AML-193 (cell line): ENCODE results near the gene NEK6.

Experiments
- DNase-seq, 2 experiments: peaks; one replicate each; lab custom pipeline; 2025; lab: John Stamatoyannopoulos, UW

NEK6 gene

DNA sequence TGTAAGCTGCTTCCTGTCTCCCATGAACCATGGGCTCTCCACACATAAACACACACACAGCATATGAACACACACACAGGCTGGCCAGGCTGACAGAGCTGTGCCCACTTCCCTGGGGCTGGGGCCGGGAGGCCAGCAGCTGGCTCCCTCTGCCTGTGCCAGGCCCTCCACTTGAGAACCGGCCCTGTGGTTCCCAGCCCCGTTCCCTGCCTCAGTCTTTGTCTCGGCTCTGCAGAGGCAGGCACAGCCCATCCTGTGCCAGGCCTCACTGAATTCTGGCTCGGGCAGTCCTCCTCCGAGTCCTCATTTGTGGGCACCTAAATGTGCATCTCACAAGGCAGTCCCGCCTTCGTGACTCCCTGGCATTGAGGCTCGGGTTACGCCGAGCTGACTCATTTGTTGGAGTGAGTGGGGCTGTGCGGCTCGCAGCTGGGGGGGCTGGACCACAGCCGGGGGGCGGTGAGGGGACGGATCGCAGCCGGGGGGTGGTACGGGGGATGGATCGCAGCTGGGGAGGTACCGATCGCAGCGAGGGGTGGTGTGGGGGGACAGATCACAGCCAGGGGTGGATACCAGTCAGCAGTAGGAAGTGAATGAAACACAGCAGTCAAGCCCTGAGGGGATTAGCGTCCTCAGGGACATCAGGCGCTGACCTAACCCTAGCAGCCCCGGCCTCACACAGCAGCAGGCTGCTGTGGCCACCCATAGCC lies 85.2 kb downstream of the NEK6 start:
- no peak for DNase-seq

DNA sequence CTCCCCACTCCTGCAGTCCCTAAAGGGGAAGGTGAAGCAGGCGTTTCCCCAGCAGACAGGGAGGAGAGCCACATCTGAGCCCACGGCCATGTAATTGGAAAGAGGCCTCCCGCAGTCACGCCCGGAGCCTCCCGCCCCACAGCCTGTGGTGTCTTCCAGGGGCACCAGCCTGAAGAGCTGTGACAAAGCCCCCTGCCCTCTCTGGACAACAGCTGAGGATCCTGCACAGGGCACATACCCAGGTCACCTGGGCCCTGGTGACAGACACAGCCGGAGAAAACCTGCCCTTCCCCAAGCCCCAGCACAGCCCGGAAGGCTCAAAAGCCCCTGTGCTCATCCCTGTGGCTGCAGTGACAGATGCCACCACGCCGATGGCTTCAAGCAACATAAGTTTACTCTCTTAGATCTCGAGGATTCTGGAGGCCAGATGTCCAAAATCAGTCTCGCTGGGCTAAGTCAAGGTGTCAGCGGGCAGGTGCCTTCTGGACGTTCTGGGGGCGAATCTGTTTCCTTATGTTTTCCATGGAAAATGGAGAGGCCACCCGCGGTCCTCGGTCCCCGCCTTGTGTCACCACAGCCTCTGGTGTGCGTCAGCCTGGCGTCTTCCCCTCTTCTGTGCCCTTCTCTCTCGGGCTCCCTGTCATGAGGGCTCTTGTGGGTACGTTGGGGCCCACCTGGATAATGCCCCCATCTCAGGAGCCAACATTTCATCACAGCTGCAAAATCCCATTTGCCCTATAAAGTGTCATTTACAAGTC lies 86.0 kb downstream of the NEK6 start:
- DNase-seq = no peak

DNA sequence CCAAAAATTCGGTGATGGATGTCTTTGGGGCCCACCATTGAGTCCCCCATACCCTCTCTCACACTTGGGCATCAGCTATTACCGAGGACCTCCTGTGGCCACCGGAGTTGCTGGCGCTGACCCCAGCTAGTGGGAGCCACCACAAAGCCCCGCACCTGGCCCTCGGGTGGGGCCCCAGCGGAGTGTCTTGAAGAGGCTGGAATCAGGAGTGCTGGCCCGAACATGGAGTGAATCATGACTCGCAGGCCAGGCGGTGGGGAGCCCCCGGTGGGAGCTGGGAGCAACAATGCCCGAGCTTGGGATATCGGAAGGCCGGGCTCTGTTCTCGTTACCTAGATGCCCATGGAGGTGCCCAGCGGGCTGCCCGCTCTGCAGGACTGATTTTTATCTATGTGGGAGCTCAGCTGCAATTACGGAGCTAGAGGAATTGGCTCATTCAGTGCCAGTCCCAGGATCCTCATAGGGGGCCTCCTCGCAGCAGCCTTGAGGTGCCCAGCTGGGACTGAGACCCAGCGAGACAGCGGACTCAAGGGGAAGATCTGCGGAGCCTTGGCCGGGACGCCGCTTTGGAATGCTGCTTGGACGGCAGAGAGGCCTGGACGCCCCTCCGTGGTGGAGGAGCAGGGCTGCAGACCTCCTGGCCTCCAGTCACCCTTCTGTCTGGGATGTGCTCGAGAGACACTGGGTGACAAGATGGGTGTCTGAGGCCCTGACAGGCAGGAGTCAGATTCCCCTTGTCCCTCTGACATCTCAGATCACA lies 86.7 kb downstream of the NEK6 start:
- DNase-seq = no peak

DNA sequence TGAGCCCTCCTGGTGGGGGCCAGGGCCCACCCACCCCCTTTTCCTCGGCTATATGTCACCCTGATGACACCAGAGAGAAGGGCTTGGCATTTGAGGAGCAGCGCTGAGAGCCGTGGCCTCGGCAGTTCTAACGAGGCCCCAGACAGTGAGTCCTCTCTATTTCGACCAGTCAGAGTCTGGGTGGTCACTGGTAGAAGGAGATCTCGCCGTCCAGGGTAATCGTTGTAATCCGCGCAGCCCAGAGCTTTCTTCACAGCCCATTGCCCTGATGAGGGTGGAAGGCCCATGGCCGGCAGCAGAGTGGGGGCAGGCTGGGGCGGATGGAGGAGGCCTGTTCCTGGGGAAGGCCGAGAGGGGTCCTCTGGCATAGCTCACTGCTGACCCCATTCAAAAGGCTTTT lies 87.3 kb downstream of the NEK6 start:
- no peak for DNase-seq

GRCh38 chr9:124345751-124346281 lies 88.1 kb downstream of the NEK6 start:
- no peak for DNase-seq

DNA sequence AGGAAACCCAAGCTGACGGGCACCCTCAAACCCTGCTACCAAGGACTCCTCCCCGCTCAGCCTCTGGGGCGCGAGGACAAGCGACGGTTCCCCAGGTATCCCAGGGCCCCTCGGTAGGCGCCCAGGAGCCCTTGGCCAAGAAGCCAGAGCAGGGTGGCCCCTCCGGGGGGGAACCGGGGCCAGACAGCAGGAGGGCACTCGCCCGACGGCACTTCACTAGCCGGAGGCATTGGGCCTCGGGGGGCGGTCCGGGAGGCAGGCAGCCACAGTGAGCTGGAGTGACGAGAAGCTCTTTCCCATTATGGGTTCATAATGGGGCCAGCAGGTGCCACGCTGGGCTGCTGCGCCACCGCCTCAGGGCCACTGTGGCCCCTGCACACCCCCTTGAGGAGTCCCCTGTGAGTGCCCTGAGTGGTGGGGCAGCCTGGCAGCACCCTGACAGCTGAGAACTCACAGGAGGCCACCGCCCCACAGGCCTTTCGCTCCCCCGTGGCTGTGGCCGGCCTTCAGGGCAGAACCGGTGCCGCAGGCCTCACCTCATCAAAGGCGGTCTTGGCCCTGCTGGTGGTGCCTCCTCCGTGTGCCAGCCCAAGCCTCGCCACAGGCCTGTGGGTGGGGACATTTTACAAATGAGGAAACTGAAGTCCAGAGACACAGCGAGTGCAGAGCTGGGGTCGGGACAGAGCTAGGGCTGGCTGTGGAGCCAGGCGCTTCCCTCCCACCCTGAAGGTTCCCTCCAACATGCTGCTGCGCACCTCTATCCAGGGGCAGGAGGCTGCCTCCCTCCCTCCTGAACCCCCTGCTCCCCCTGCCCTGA lies 88.8 kb downstream of the NEK6 start:
- no peak for DNase-seq

GRCh38 chr9:124347206-124347967 lies 89.6 kb downstream of the NEK6 start:
- no peak for DNase-seq

DNA sequence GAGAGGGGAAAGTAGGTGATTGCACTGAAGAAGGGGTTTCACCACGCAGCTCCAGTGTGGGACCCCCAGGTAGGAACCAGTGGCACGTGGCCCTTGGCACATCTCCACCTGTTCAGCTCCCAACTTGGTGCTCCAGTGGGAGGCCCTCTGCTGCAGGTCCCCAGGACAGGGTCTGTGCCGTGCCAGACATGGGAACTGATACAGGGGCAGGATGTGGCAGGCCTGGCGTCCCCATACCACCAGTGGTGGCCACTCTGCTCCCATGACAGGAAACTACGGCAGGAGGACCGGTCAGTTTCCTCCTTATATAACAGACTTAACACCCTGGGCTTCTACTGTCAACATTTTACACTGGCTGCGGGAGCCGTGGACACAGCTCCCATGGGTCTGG lies 90.2 kb downstream of the NEK6 start:
- DNase-seq = no peak

DNA sequence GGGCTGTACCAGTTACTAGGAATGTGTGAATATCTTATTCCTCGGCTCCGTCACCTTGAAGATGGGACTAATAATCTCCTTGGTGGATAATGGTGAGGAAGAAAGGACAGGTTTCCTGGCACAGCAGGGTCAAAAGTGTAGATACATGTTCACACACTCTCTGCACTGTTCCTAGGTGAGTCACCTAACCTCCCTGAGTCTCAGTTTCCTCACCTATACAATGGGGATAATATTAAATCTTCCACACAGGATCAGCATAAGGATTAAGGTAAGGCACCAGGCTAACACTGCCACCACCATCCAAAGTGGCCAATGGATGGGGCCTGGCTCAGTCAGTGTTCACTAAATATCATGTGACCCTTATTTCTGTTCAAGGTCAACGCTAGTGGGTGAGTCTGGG lies 90.6 kb downstream of the NEK6 start:
- DNase-seq = no peak

- no peak for DNase-seq
Observed at GRCh38 chr9:124348831-124349230, 91.1 kb downstream of the NEK6 start.

GRCh38 chr9:124349267-124349666 lies 91.5 kb downstream of the NEK6 start:
- DNase-seq = no peak

DNA sequence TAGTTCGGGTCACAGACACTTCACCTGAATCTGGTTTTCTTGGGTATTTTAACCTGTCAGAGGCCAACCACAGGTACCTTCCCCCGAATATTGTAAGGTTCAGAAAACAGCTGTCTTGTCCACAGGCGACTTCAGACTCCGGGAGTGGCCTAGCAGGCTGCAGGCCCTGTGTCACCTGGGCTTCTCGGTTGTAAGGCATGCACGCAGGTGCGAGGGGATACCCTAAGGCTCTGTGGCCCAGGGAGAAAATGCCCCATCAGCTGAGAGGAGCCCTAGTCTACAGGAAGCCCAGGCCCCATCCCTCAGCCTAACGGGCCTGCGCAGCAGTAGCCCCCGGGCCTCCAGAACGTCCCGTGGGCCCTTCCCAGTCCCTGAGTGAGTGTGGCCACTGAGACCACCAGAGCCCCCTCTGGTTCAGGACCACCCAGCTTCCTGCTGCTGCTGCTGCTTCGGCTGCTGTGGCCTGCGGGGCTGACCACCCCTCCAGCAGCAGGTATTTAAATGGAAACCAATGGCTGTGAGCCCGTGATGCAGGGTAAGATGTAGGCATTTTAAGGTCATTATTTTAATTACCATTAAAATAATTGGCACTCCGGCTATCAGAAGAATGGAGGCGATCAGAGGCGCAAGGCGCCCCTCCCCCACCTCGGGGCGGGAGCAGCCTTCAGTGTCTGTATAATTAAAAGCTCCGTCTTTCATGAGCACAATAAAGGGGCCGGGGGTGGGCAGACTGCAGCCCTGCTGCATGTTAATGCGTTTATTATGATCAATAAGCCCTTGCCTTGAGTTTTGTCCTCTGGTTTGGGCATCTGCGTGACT lies 92.1 kb downstream of the NEK6 start:
- no peak for DNase-seq

DNA sequence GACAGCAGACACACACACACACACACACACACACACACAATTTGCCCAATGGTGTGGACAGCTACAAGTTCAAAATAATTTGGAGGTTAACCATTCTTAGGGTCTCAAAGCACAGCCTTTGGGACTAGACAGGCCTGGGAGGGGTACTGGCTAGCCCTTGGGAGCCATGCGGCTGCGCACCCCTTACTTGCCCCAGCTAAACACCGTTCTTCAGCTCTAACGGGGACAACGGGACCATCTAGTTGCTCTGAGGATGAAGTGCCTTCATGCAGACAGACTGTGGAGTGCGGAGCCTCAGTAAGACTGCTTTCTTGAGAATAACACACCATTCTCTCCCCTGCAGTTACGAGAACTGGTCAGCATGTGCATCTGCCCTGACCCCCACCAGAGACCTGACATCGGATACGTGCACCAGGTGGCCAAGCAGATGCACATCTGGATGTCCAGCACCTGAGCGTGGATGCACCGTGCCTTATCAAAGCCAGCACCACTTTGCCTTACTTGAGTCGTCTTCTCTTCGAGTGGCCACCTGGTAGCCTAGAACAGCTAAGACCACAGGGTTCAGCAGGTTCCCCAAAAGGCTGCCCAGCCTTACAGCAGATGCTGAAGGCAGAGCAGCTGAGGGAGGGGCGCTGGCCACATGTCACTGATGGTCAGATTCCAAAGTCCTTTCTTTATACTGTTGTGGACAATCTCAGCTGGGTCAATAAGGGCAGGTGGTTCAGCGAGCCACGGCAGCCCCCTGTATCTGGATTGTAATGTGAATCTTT lies 92.9 kb downstream of the NEK6 start:
- no peak for DNase-seq

- no peak for DNase-seq
Observed at GRCh38 chr9:124351672-124352468, 94.1 kb downstream of the NEK6 start.

- DNase-seq = no peak
Observed at GRCh38 chr9:124352616-124353015, 94.9 kb downstream of the NEK6 start.

GRCh38 chr9:124353166-124353768 lies 95.5 kb downstream of the NEK6 start:
- DNase-seq = no peak

DNA sequence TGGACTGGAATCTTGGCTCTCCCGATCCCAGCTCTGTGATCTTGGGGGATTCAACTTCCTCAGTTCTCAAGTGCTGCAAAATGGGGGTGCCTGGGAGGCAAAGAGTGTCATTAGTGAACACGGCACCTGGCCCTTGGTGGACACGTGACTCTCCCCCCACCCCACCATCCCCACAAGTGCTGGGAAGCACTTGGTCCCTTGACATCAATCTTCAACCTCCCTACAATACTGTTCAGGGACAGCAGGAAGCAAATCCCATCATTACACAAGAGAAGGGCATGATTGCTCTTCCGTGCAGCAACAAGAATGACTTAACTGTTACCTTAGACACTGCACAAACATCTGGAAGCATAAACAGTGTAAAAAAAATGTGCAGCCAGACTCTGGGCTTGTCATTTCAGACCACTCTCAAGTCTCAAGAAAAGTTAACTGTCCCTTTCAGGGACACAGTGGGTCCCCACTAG lies 96.1 kb downstream of the NEK6 start:
- DNase-seq = no peak
